GM12874 (cell line): ENCODE data around the gene RRAGB.
A peak's percentile ranks its signal among the peaks of the same experiment; 100 is the strongest.

Experiments
- TF ChIP-seq, protein P1 (sequence below): IDR thresholded peaks from 2 replicates; pipeline ENCODE4 v1.5.1; 2011; ENCODE audit warnings: low read depth, mild to moderate bottlenecking, control low read depth, low read length, moderate library complexity; ENCODE audit not compliant: insufficient read depth

RRAGB gene, protein sequence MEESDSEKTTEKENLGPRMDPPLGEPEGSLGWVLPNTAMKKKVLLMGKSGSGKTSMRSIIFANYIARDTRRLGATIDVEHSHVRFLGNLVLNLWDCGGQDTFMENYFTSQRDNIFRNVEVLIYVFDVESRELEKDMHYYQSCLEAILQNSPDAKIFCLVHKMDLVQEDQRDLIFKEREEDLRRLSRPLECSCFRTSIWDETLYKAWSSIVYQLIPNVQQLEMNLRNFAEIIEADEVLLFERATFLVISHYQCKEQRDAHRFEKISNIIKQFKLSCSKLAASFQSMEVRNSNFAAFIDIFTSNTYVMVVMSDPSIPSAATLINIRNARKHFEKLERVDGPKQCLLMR

DNA sequence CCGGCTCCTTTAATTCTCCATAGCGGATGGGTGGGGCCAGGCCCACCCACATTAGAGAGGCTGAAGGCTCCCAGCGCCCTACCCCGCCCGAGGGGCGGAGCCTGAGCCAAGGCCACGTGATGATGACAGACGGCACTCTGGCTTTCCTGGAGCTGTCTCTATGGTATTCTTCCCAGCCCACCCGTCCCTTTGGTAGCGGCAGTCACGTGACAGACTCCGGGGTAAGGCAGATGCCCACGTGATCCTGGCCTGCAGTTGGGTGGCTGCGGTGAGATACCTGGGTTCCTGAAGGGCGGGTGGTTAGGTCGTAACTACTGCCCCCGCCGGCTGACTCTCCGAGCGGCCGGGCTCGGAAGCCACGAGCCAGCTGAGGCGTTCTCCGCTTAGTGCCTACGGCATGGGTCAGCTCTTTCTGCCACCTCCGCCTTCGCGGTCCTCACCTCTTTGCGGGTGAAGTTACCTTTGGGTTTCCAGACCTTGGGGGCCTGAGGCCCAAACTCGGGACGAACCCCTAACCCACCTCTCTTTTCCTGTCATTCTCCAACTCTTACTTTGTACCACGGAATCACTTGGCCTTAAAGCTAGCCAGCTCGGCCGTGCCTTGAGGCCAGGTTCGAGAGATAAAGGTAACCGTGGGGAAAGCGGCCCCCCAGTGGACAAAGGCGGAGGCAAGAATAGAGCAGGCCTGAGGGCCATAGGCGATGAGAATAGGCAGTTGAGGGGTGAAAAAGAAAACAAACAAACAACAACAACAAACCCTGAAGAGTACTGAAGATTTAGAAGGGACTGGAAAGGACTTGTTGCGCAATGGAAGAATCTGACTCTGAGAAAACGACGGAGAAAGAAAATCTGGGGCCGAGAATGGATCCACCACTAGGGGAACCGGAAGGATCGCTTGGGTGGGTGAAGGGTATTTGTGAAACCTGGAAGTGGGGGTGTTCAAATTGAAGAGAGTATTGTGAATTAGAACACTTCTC is at the start of gene RRAGB:
TSS of gene RRAGB (plus strand) at position 229 of the 977 bp plus-strand sequence. CDS start at position 808, 579 bp downstream.
- TF ChIP-seq, protein P1, sequence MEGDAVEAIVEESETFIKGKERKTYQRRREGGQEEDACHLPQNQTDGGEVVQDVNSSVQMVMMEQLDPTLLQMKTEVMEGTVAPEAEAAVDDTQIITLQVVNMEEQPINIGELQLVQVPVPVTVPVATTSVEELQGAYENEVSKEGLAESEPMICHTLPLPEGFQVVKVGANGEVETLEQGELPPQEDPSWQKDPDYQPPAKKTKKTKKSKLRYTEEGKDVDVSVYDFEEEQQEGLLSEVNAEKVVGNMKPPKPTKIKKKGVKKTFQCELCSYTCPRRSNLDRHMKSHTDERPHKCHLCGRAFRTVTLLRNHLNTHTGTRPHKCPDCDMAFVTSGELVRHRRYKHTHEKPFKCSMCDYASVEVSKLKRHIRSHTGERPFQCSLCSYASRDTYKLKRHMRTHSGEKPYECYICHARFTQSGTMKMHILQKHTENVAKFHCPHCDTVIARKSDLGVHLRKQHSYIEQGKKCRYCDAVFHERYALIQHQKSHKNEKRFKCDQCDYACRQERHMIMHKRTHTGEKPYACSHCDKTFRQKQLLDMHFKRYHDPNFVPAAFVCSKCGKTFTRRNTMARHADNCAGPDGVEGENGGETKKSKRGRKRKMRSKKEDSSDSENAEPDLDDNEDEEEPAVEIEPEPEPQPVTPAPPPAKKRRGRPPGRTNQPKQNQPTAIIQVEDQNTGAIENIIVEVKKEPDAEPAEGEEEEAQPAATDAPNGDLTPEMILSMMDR, result 0 out of 2 replicates have a peak, but pooled peaks have one; percentile 33

DNA sequence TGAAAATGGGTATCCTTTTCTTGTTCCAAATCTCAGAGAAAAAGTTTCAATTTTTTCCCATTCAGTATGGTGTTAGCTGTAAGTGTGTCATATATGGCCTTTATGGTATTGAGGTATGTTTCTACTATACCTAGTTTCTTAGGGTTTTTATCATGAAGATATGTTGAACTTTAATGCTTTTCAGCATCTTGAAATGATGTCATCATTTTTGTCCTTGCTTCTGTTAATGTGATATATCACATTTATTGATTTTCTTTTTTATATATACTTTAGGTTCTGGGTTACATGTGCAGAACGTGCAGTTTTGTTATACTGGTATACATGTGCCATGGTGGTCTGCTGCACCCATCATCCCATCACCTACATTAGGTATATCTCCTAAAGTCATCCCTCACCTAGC is 49.5 kb upstream of the RRAGB start:
- TF ChIP-seq, protein P1, result no peak

DNA sequence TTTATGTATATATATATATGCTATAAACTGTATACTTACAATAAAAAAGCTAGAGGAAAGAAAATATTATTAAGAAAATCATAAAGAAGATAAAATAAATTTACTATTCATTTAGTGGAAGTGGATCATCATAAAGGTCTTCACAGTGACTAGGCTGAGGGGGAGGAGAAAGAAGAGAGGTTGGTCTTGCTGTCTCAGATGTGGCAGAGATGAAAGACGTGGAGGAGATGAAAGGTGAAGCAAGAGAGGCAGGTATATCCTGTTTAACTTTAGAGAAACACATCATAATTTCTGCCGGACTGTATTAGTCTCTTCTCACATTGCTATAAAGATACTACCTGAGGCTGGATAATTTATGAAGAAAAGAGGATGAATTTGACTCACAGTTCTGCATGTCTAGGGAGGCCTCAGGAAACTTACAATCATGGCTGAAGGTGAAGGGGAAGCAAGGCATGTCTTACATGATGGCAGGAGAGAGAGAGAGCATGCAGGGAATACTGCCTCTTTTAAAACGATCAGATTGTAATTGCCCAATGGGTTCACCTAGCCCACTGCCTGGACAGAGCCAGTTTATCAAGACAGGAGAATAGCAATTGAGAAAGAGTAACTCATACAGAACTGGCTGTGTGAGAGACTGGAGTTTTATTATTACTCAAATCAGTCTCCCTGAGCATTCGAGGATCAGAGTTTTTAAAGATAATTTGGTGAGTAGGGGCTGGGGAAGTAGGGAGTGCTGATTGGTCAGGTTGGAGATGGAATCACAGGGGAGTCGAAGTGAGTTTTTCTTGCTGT is 22.1 kb upstream of the RRAGB start:
- TF ChIP-seq, protein P1, result no peak

DNA sequence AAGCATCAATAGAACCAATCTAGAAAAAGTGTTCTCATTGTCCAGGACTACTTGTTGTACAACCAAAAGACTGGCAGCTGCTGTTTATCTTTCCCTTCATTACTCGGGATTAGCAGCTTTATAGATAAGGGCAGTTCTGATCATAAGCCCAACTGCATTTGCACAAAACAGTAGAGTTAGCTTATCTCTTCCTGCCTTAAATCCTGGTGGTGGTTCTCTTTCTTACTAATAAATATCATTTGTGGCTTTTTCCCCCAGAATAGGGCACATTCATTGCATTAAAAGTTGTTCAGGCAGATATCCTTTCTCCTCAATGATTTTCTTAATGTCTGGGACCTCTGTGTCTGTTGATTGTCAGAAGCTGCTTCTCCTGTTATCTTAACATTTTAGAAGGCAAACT is 20.2 kb upstream of the RRAGB start:
- TF ChIP-seq, protein P1, result no peak

DNA sequence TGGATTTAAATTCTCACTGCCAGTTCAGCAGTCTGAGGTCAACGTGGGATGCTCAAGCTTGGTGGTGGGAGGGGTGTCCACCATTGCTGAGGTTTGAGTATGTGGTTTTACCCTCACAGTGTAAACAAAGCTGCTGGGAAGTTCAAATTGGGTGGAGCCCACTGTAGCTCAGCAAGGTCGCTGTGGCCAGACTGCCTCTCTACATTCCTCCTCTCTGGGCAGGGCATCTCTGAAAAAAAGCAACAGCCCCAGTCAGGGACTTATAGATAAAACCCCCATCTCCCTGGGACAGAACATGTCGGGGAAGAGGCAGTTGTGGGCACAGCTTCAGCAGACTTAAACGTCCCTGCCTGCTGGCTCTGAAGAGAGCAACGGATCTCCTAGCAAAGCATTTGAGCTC is 14.9 kb upstream of the RRAGB start:
- TF ChIP-seq, protein P1, result no peak

DNA sequence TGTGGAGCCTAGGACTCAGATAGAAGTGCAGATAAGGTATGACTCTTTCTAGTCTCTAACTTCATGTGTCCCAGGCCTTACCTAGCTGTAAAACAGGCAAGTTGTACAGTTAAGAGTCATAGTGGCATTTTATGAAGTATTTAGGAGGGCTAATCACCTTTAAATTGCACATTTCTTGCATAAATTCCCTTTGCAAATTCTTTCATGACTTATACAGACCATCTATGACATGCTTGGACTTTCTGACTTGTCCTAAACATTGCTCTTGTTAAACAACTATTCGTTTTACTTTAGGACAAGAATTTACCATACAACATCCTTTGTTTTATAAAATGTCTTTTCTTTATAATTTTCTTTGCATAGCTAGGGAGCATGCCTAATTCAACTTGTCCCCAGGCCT is 7.8 kb upstream of the RRAGB start:
- TF ChIP-seq, protein P1, result no peak
